GM12878 (cell line): ENCODE measurements around the gene VWA3B. TPM values are rescaled to one million over a fixed set of nuclear protein-coding genes. Genes with fewer than 3 reads are reported as not detected.
A peak's percentile ranks its signal among the peaks of the same experiment; 100 is the strongest.

Experiments used
- ATAC-seq: fragments of 200-7000 bp; cut with Tn5 transposase; 3 replicates; pipeline ENCODE4 v1.9.1; 2020; ENCODE audit warnings: mild to moderate bottlenecking, moderate library complexity
- BruUV-seq: library from RNA; stranded (reverse); fragments of 400-500 nt; replicated peaks from 2 replicates; lab custom pipeline; 2021; lab: Mats Ljungman, UMichigan
- CTCF ChIA-PET: fragments of 300-600 bp; sonication (Branson Sonifier 250); formaldehyde crosslinking; extraction: SDS; loops from one replicate; lab custom pipeline; 2021; ENCODE audit warnings: inconsistent platforms; lab: Yijun Ruan, JAX
- POLR2A ChIA-PET: fragments of 350-600 bp; formaldehyde crosslinking; extraction: SDS; loops from one replicate; lab custom pipeline; 2021; ENCODE audit warnings: inconsistent platforms; lab: Charles Lee
- RAD21 ChIA-PET: fragments of 300-600 bp; sonication (Branson Sonifier 250); formaldehyde crosslinking; loops from one replicate; lab custom pipeline; 2023; ENCODE audit warnings: antibody characterized with exemption; ENCODE audit not compliant: unreplicated experiment; lab: Charles Lee
- SMC1A ChIA-PET: fragments of 300-600 bp; sonication (Branson Sonifier 250); formaldehyde crosslinking; loops from one replicate; lab custom pipeline; 2023; ENCODE audit not compliant: unreplicated experiment, uncharacterized antibody; lab: Charles Lee
- DNase-seq: peaks from one replicate; pipeline ENCODE4 v3.0.0-alpha.2; 2011; ENCODE audit warnings: low read depth, low spot score
- FAIRE-seq: peaks from 3 replicates; lab custom pipeline; 2011; peaks lifted over from hg19 to GRCh38; lab: Jason Lieb, UNC
- H2AFZ ChIP-seq: 2 replicates; pipeline ENCODE4 v1.6.0; 2011; ENCODE audit warnings: low read depth, low read length, control low read depth; ENCODE audit not compliant: control insufficient read depth
- H3K27ac ChIP-seq: 2 replicates; pipeline ENCODE4 v1.5.1; 2011; ENCODE audit warnings: control low read depth; ENCODE audit not compliant: control insufficient read depth, insufficient read depth
- H3K27me3 ChIP-seq, 2 experiments: replicated peaks in 1 of 2; 2 replicates each; pipeline versions ENCODE4 v1.6.0 to v1.6.1; 2011; ENCODE audit warnings: low read length in 1 of 2; ENCODE audit not compliant: control insufficient read depth in 2 of 2, insufficient read depth in 2 of 2
- H3K36me3 ChIP-seq, 2 experiments: 2 replicates each; pipeline ENCODE4 v1.5.1; 2011; ENCODE audit warnings: low read length in 1 of 2; ENCODE audit not compliant: control insufficient read depth in 2 of 2, insufficient read depth in 2 of 2
- H3K4me1 ChIP-seq: 2 replicates; pipeline ENCODE4 v1.6.1; 2011; ENCODE audit warnings: mild to moderate bottlenecking, low read length, moderate library complexity, mixed read lengths; ENCODE audit not compliant: control insufficient read depth, insufficient read depth
- H3K4me2 ChIP-seq: 2 replicates; pipeline ENCODE4 v1.6.0; 2011; ENCODE audit warnings: control low read depth; ENCODE audit not compliant: control insufficient read depth, insufficient read depth
- H3K4me3 ChIP-seq: fragments of 200-600 bp; sonication (generic); 2 replicates; pipeline ENCODE4 v1.5.1; 2016
- H3K79me2 ChIP-seq: 2 replicates; pipeline ENCODE4 v1.6.0; 2011; ENCODE audit warnings: low read length; ENCODE audit not compliant: control insufficient read depth, insufficient read depth
- H3K9ac ChIP-seq: 2 replicates; pipeline ENCODE4 v1.8.0; 2011; ENCODE audit warnings: low read length, control low read depth, mixed read lengths; ENCODE audit not compliant: control insufficient read depth, insufficient read depth
- H3K9me3 ChIP-seq: replicated peaks from 3 replicates; pipeline ENCODE4 v1.5.1; 2011; ENCODE audit warnings: mild to moderate bottlenecking, low read length; ENCODE audit not compliant: control insufficient read depth, insufficient read depth
- H4K20me1 ChIP-seq: 2 replicates; pipeline ENCODE4 v1.6.0; 2011; ENCODE audit not compliant: control insufficient read depth, insufficient read depth
- CBFB ChIP-seq: IDR thresholded peaks from 2 replicates; pipeline ENCODE4 v1.6.1; 2016; ENCODE audit warnings: antibody characterized with exemption, low read depth
- EP300 ChIP-seq, 2 experiments: fragments of 150-350 bp in 1 of 2; IDR thresholded peaks; 2 replicates each; pipeline ENCODE4 v1.6.1; 2011 to 2012; ENCODE audit warnings: low read depth in 2 of 2, low read length in 2 of 2, borderline replicate concordance in 1 of 2, improper control_type of control experiment in 1 of 2, inconsistent platforms in 1 of 2; ENCODE audit not compliant: control insufficient read depth in 1 of 2
- ESRRA ChIP-seq: IDR thresholded peaks from 2 replicates; pipeline ENCODE4 v1.6.1; 2012; ENCODE audit warnings: mild to moderate bottlenecking, low read length, improper control_type of control experiment
- NR2C1 ChIP-seq: fragments of 450-650 bp; IDR thresholded peaks from 2 replicates; pipeline ENCODE4 v1.6.1; 2017; ENCODE audit warnings: antibody characterized with exemption, mild to moderate bottlenecking, moderate library complexity
- SPI1 ChIP-seq: IDR thresholded peaks from 2 replicates; pipeline ENCODE4 v1.6.1; 2011; ENCODE audit warnings: low read depth, mild to moderate bottlenecking, low read length, moderate library complexity, borderline replicate concordance; ENCODE audit not compliant: insufficient read depth
- STAT1 ChIP-seq: fragments of 450-650 bp; conservative IDR thresholded peaks from 2 replicates; pipeline ENCODE4 v1.6.1; 2014; ENCODE audit warnings: antibody characterized with exemption, mild to moderate bottlenecking
- SUZ12 ChIP-seq: fragments of 200-600 bp; sonication (generic); IDR thresholded peaks from one replicate; pipeline ENCODE4 v1.6.1; 2018; ENCODE audit warnings: antibody characterized with exemption, mild to moderate bottlenecking; ENCODE audit not compliant: unreplicated experiment
- WGBS: methylation state at CpG from one replicate; pipeline ENCODE4 v1.1.6; 2016; ENCODE audit warnings: low lambda C conversion rate; ENCODE audit not compliant: insufficient replicate concordance, insufficient coverage; ENCODE audit errors: missing lambda C conversion rate; 5-methylcytosine and 5-hydroxymethylcytosine counted together
- in situ Hi-C: fragments of 300-500 bp; cut with MboI; formaldehyde crosslinking; loops from 9 replicates; pipeline ENCODE4 v1.14.3; 2018; ENCODE audit warnings: mixed read lengths
- intact Hi-C: fragments of 100-400 bp; cut with micrococcal nuclease; formaldehyde crosslinking; loops from one replicate; pipeline ENCODE4 v1.14.2; 2022; ENCODE audit not compliant: unreplicated experiment
- polyA plus RNA-seq, 11 experiments: library from polyadenylated mRNA; depleted of rRNA in 4 of 11; unstranded in 6 of 11; stranded (reverse) in 5 of 11; fragments of >200 nt; fragmentation: Nextera tagmentation in 4 of 11; fragmentation: Illumina TruSeq in 1 of 11; extraction: Ambion mirVana in 4 of 11; extraction: Trizol in 1 of 11; gene quantifications; 1 replicate in 1 of 11; 2 replicates in 10 of 11; pipeline versions ENCODE4 v1.2.1 to v1.2.3, GENCODE V29; 2011 to 2016; ENCODE audit warnings: inconsistent platforms in 2 of 11, missing spikeins in 2 of 11, low read depth in 1 of 11
- total RNA-seq, 4 experiments: library from RNA; depleted of rRNA in 3 of 4; stranded (reverse); fragments of >200 nt in 3 of 4; fragmentation: Illumina TruSeq in 1 of 4; extraction: Trizol in 1 of 4; gene quantifications; 2 replicates each; pipeline versions ENCODE4 v1.2.1 to v1.2.3, GENCODE V29; 2013 to 2021
- TF ChIP-seq, protein P1 (sequence below): IDR thresholded peaks from 2 replicates; pipeline ENCODE4 v1.6.1; 2011; ENCODE audit warnings: mild to moderate bottlenecking, low read depth, low read length, moderate library complexity; ENCODE audit not compliant: insufficient replicate concordance

VWA3B gene
- total and polyA plus RNA-seq, 10 of the 15 experiments (the other 5 are each of a cell fraction or from before 2014, with no cell fraction given): 0.04 to 0.86 (median 0.19) TPM; not detected in 4

DNA sequence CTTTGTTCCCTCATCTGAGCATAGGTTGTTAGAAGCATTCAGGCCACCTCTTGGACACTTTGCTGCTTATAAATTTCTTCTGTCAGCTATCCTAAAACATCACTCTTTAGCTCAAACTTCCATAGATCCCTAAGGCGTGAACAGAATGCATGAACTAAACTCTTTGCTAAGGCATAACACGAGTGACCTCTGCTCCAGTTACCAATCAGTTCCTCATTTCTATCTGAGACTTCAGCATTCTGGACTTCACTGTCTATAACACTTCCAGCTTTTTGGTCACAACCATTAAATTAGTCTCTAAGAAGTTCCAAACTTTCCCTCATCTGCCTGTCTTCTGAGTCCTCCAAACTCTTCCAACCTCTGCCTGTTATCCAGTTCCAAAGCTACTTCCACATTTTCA is 8.3 kb upstream of the VWA3B start:
- H3K4me2 ChIP-seq: no peak overlapping the region
- no peaks in the 10 kb centered on the region for H4K20me1 ChIP-seq
- FAIRE-seq (no peak), ATAC-seq (no peak), DNase-seq (no peak)
- H3K27ac ChIP-seq: no peak overlapping the region
- no peak overlapping the region for H2AFZ ChIP-seq
- no peaks in the 10 kb centered on the region; the same call in 2 of the 3 replicates for H3K9me3 ChIP-seq
- H3K9ac ChIP-seq: no peak overlapping the region
- ChIA-PET CTCF (no interaction called here), POLR2A (no interaction called here), SMC1A (no interaction called here), RAD21 (no interaction called here)
- no peaks in the 10 kb centered on the region for H3K4me1 ChIP-seq
- no peaks in the 10 kb centered on the region for H3K79me2 ChIP-seq
- intact Hi-C loops (no loop called here), in situ Hi-C loops (no loop called here)
- no TSS peak for BruUV-seq
- WGBS: 5% methylated on average over 2 of the region's 2 CpGs
- H3K4me3 ChIP-seq: no peak overlapping the region
- TF ChIP-seq CBFB (no peak), STAT1 (no peak), NR2C1 (no peak), SPI1 (0 out of 2 replicates have a peak, but pooled peaks have one; percentile 28), EP300 (IDR thresholded peaks at IDR 0.05; ENCODE audit: borderline replicate concordance in 1 of 2, control insufficient read depth in 1 of 2, low read depth in 2 of 2, low read length in 2 of 2) (no peak), ESRRA (no peak), SUZ12 (no peak)
- TF ChIP-seq, protein P1, sequence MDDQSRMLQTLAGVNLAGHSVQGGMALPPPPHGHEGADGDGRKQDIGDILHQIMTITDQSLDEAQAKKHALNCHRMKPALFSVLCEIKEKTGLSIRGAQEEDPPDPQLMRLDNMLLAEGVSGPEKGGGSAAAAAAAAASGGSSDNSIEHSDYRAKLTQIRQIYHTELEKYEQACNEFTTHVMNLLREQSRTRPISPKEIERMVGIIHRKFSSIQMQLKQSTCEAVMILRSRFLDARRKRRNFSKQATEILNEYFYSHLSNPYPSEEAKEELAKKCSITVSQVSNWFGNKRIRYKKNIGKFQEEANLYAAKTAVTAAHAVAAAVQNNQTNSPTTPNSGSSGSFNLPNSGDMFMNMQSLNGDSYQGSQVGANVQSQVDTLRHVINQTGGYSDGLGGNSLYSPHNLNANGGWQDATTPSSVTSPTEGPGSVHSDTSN: no peak
- no peaks in the 10 kb centered on the region for H3K36me3 ChIP-seq
- H3K27me3 ChIP-seq: no peaks in the 10 kb centered on the region
